HepG2 (cell line): ENCODE results near the gene TPPP2. TPM values are rescaled to one million over a fixed set of nuclear protein-coding genes. Genes with fewer than 3 reads are reported as not detected.
A peak's percentile ranks its signal among the peaks of the same experiment; 100 is the strongest.

ENCODE experiments used
- ARHGAP35 ChIP-seq: sonication (generic); formaldehyde crosslinking; IDR thresholded peaks from 2 replicates; pipeline ENCODE4 v1.9.0; 2022; ENCODE audit warnings: mild to moderate bottlenecking, inconsistent platforms, moderate library complexity, missing genetic modification reagents, borderline replicate concordance
- ATF7 ChIP-seq, 2 experiments: fragments of 450-650 bp in 1 of 2; sonication (generic) in 1 of 2; formaldehyde crosslinking in 1 of 2; IDR thresholded peaks; 2 replicates each; pipeline versions ENCODE4 v1.4.0 to v1.6.1; 2016 to 2020; ENCODE audit warnings: antibody characterized with exemption in 1 of 2, mild to moderate bottlenecking in 1 of 2, missing genetic modification reagents in 1 of 2
- ATRX ChIP-seq: sonication (generic); formaldehyde crosslinking; IDR thresholded peaks from 2 replicates; pipeline ENCODE4 v1.4.0; 2020; ENCODE audit warnings: missing genetic modification reagents, borderline replicate concordance
- FOXO1 ChIP-seq: sonication (generic); formaldehyde crosslinking; IDR thresholded peaks from 2 replicates; pipeline ENCODE4 v1.4.0; 2020; ENCODE audit warnings: missing genetic modification reagents
- HDAC1 ChIP-seq: sonication (generic); formaldehyde crosslinking; IDR thresholded peaks from 2 replicates; pipeline ENCODE4 v1.5.1; 2020; ENCODE audit warnings: mild to moderate bottlenecking, missing genetic modification reagents
- IKZF4 ChIP-seq: sonication (generic); formaldehyde crosslinking; IDR thresholded peaks from 2 replicates; pipeline ENCODE4 v1.5.1; 2020; ENCODE audit warnings: borderline replicate concordance, mild to moderate bottlenecking, low read depth, missing genetic modification reagents; ENCODE audit errors: not compliant biosample characterization
- KMT2A ChIP-seq: sonication (generic); formaldehyde crosslinking; IDR thresholded peaks from 2 replicates; pipeline ENCODE4 v1.4.0; 2020; ENCODE audit warnings: missing genetic modification reagents
- TMF1 ChIP-seq: sonication (generic); formaldehyde crosslinking; IDR thresholded peaks from 2 replicates; pipeline ENCODE4 v1.8.1; 2022; ENCODE audit warnings: low read depth, missing genetic modification reagents
- ZBTB38 ChIP-seq: sonication (generic); formaldehyde crosslinking; IDR thresholded peaks from 2 replicates; pipeline ENCODE4 v1.5.1; 2020; ENCODE audit warnings: mild to moderate bottlenecking, missing genetic modification reagents
- ZMAT5 ChIP-seq: sonication (generic); formaldehyde crosslinking; IDR thresholded peaks from 2 replicates; pipeline ENCODE4 v1.5.0; 2020; ENCODE audit warnings: mild to moderate bottlenecking, low read depth, missing genetic modification reagents, borderline replicate concordance
- ZNF329 ChIP-seq: sonication (generic); formaldehyde crosslinking; IDR thresholded peaks from 2 replicates; pipeline ENCODE4 v1.9.0; 2021; ENCODE audit warnings: low read depth, mild to moderate bottlenecking, missing genetic modification reagents
- ZNF691 ChIP-seq: sonication (generic); formaldehyde crosslinking; IDR thresholded peaks from 2 replicates; pipeline ENCODE4 v1.4.0; 2020; ENCODE audit warnings: missing genetic modification reagents, low read depth, mild to moderate bottlenecking, borderline replicate concordance
- ZNF749 ChIP-seq: sonication (generic); formaldehyde crosslinking; IDR thresholded peaks from 2 replicates; pipeline ENCODE4 v1.8.0; 2022; ENCODE audit warnings: mild to moderate bottlenecking, missing genetic modification reagents, moderate library complexity, borderline replicate concordance
- ZNF772 ChIP-seq: sonication (generic); formaldehyde crosslinking; IDR thresholded peaks from 2 replicates; pipeline ENCODE4 v1.5.0; 2020; ENCODE audit warnings: mild to moderate bottlenecking, missing genetic modification reagents
- ZNF777 ChIP-seq: sonication (generic); formaldehyde crosslinking; IDR thresholded peaks from 2 replicates; pipeline ENCODE4 v1.4.0; 2020; ENCODE audit warnings: missing genetic modification reagents
- ZZZ3 ChIP-seq: sonication (generic); formaldehyde crosslinking; IDR thresholded peaks from 2 replicates; pipeline ENCODE4 v1.4.0; 2020; ENCODE audit warnings: missing genetic modification reagents, mild to moderate bottlenecking, borderline replicate concordance
- polyA plus RNA-seq, 8 experiments: library from polyadenylated mRNA; depleted of rRNA in 3 of 8; stranded (reverse) in 7 of 8; unstranded in 1 of 8; fragments of >200 nt; fragmentation: Illumina TruSeq in 4 of 8; extraction: Trizol in 4 of 8; gene quantifications; 2 replicates each; pipeline versions ENCODE4 v1.2.1 to v1.2.3, GENCODE V29; 2011 to 2016; ENCODE audit warnings: low read depth in 4 of 8, missing spikeins in 1 of 8, mixed read lengths in 1 of 8; ENCODE audit not compliant: insufficient read depth in 1 of 8
- total RNA-seq, 5 experiments: library from RNA; depleted of rRNA; stranded (reverse); fragments of >200 nt; fragmentation: Illumina TruSeq; extraction: Trizol; gene quantifications; 2 replicates each; pipeline ENCODE4 v1.2.3, GENCODE V29; 2016; ENCODE audit warnings: low read depth in 1 of 5
- TF ChIP-seq, protein P1 (sequence below): sonication (generic); formaldehyde crosslinking; IDR thresholded peaks from 2 replicates; pipeline ENCODE4 v1.9.0; 2021; ENCODE audit warnings: missing genetic modification reagents, mild to moderate bottlenecking, borderline replicate concordance
- TF ChIP-seq, protein P2 (sequence below): sonication (generic); formaldehyde crosslinking; IDR thresholded peaks from 2 replicates; pipeline ENCODE4 v1.5.1; 2020; ENCODE audit warnings: missing genetic modification reagents, mild to moderate bottlenecking, borderline replicate concordance
- TF ChIP-seq, protein P3 (sequence below): sonication (generic); formaldehyde crosslinking; IDR thresholded peaks from 2 replicates; pipeline ENCODE4 v1.8.0; 2022; ENCODE audit warnings: low read depth, missing genetic modification reagents
- TF ChIP-seq, protein P4 (sequence below): sonication (generic); formaldehyde crosslinking; IDR thresholded peaks from 2 replicates; pipeline ENCODE4 v1.4.0; 2020; ENCODE audit warnings: missing genetic modification reagents

Gene TPPP2
- total and polyA plus RNA-seq, 2 of the 13 experiments (the other 11 are each of a cell fraction or from before 2014, with no cell fraction given) = 0.58 to 4.2 TPM

- TF ChIP-seq HDAC1 (CRISPR knock-in tag) (peak; percentile 85), ATF7 (IDR thresholded peaks at IDR 0.05) (no peak), ATF7 (CRISPR knock-in tag; IDR thresholded peaks at IDR 0.05) (no peak), ZNF777 (CRISPR knock-in tag) (peak; percentile 31), IKZF4 (CRISPR knock-in tag) (no peak), ZNF329 (CRISPR knock-in tag) (no peak), TMF1 (peak; percentile 35; the same call in 1 of the 2 replicates), ZMAT5 (CRISPR knock-in tag) (no peak), ZNF749 (CRISPR knock-in tag) (no peak), ZBTB38 (CRISPR knock-in tag) (peak; percentile 70; the same call in 1 of the 2 replicates), ARHGAP35 (CRISPR knock-in tag) (no peak), ATRX (CRISPR knock-in tag) (no peak), ZNF772 (CRISPR knock-in tag) (peak; percentile 94), FOXO1 (peak; percentile 26), ZZZ3 (CRISPR knock-in tag) (peak; percentile 56; the same call in 1 of the 2 replicates), ZNF691 (CRISPR knock-in tag) (peak; percentile 66; the same call in 1 of the 2 replicates), KMT2A (CRISPR knock-in tag) (0 out of 2 replicates have a peak, but pooled peaks have one; percentile 47)
- TF ChIP-seq, protein P1, sequence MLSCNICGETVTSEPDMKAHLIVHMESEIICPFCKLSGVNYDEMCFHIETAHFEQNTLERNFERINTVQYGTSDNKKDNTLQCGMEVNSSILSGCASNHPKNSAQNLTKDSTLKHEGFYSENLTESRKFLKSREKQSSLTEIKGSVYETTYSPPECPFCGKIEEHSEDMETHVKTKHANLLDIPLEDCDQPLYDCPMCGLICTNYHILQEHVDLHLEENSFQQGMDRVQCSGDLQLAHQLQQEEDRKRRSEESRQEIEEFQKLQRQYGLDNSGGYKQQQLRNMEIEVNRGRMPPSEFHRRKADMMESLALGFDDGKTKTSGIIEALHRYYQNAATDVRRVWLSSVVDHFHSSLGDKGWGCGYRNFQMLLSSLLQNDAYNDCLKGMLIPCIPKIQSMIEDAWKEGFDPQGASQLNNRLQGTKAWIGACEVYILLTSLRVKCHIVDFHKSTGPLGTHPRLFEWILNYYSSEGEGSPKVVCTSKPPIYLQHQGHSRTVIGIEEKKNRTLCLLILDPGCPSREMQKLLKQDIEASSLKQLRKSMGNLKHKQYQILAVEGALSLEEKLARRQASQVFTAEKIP (CRISPR knock-in tag) = no peak
- TF ChIP-seq, protein P2, sequence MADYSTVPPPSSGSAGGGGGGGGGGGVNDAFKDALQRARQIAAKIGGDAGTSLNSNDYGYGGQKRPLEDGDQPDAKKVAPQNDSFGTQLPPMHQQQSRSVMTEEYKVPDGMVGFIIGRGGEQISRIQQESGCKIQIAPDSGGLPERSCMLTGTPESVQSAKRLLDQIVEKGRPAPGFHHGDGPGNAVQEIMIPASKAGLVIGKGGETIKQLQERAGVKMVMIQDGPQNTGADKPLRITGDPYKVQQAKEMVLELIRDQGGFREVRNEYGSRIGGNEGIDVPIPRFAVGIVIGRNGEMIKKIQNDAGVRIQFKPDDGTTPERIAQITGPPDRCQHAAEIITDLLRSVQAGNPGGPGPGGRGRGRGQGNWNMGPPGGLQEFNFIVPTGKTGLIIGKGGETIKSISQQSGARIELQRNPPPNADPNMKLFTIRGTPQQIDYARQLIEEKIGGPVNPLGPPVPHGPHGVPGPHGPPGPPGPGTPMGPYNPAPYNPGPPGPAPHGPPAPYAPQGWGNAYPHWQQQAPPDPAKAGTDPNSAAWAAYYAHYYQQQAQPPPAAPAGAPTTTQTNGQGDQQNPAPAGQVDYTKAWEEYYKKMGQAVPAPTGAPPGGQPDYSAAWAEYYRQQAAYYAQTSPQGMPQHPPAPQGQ (CRISPR knock-in tag) = no peak
- TF ChIP-seq, protein P3, sequence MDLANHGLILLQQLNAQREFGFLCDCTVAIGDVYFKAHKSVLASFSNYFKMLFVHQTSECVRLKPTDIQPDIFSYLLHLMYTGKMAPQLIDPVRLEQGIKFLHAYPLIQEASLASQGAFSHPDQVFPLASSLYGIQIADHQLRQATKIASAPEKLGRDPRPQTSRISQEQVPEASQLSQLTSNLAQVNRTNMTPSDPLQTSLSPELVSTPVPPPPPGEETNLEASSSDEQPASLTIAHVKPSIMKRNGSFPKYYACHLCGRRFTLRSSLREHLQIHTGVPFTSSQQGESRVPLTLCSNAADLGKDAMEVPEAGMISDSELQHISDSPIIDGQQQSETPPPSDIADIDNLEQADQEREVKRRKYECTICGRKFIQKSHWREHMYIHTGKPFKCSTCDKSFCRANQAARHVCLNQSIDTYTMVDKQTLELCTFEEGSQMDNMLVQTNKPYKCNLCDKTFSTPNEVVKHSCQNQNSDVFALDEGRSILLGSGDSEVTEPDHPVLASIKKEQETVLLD (CRISPR knock-in tag) = no peak
- TF ChIP-seq, protein P4, sequence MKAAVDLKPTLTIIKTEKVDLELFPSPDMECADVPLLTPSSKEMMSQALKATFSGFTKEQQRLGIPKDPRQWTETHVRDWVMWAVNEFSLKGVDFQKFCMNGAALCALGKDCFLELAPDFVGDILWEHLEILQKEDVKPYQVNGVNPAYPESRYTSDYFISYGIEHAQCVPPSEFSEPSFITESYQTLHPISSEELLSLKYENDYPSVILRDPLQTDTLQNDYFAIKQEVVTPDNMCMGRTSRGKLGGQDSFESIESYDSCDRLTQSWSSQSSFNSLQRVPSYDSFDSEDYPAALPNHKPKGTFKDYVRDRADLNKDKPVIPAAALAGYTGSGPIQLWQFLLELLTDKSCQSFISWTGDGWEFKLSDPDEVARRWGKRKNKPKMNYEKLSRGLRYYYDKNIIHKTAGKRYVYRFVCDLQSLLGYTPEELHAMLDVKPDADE (CRISPR knock-in tag) = no peak; the same call in 1 of the 2 replicates
Measured at GRCh38 chr14:20989787-20990600, 40.0 kb upstream of the TPPP2 start, which contains the start of gene METTL17 (continued).
